Hypothalamus (tissue), 51 donors: ENCODE measurements around the gene TBC1D7.

Experiments used
- DNase-seq, 51 donors: peaks; one replicate each; lab custom pipeline; 2025; lab: John Stamatoyannopoulos, UW

Gene TBC1D7

GRCh38 chr6:13328076-13328874 is at the start of gene TBC1D7:
Gene TBC1D7 (minus strand): TSS chr6:13328537. CDS start chr6:13326898, 1,639 bp downstream.
- DNase-seq: peak; percentile 39 to 95 (median 86)

GRCh38 chr6:13377054-13377758 is 48.9 kb upstream of the TBC1D7 start:
- DNase-seq: no peak

DNA sequence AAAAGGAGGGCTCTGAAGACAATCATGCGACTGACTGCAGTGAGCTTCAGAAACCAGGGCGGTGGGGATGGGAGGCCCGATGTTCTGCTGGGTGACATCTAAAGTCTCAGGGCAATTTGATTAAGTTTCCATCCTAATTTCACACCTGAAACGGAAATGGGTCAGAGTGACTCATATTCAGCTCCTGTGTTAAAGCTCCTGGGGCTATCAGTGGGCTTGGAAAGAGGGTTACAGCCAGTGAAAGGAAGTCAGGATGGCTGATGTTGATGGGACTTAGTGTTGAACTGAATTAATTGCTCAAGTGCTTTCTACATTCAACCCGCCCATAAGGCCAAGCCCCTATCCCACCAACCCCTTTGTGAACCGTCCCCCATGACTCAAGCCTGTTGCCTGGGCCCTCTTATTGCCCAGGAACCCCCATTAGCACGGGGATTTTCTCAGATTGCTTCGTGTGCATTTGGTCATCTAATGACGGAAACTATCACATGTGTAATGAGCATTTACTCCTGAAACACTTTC is 47.1 kb upstream of the TBC1D7 start:
- no peak for DNase-seq

DNA sequence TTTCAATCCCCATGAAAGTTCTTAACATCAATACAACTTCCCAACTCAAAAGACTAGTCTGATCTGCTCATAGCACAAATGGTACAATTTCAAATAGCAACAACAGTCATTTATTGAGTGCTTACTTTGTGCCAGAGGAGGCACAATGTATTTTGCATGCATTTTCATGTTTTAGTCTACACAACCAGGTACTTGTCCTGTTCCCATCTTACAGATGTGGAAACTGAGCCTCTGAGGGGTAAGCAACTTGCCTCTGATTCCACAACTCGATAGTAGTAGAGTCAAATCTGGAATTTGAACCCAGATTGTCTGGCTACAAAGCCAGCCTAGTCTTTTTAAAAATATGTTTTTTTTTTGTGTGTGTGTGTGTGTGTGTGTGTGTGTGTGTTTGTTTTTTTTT is 45.6 kb upstream of the TBC1D7 start:
- DNase-seq: no peak

- no peak for DNase-seq
Measured at GRCh38 chr6:13373488-13373886, 45.1 kb upstream of the TBC1D7 start.

DNA sequence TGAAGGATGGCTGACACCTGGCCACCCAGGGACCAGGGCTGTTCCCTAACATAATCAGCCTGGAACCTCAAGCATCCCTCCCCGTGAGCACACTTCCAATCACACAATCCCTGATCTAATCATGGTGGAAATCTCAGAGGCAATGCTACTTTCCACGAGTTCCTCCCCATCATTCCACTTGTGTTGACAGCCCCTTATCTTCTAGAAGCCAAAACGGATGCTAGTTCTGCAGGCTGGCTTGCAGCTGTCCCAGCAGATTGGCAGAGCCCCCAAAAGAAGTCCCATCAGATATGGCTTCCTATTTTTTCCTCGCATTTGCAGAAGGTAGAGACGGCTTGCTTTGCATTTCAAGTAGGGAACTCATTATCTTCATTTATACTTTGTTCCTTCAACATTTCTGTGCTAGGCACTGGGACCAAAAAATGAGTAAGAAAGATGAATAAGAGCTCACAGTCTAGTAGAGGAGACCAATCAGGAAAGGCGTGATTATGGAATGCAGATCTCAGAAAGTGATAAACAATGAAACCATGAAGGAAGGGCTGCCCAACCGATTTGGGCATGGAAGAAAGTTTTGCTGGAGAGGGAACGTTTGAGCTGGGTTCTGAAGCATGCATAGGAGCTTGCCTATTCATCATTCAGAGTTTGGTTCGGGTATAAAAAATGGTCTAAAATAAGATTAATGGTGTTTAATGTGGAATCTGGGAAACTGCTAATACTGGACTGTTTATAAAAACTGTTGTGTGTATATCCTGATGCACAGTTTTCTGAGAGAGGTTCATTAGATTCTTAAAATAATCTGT is 44.6 kb upstream of the TBC1D7 start:
- DNase-seq: no peak

DNA sequence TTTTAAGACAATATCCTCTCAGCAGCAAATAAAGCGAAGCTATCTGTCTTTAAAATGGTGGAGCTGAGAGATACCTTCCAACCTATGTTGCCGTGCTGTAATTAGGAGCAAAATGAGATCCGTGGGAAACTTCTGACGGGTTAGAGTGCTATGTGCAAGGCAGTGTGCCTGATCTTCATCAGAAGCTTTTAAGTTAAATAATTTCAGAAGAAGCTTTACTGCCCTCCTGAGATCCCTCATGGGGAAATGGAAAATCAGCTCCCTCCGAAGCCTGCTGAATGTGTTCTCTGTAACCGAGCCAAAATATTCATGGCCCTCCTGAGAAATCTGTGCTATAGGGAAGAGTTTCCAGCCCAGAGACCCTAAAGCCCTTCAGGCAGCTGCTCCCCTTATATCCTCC is 43.7 kb upstream of the TBC1D7 start:
- DNase-seq: no peak

DNA sequence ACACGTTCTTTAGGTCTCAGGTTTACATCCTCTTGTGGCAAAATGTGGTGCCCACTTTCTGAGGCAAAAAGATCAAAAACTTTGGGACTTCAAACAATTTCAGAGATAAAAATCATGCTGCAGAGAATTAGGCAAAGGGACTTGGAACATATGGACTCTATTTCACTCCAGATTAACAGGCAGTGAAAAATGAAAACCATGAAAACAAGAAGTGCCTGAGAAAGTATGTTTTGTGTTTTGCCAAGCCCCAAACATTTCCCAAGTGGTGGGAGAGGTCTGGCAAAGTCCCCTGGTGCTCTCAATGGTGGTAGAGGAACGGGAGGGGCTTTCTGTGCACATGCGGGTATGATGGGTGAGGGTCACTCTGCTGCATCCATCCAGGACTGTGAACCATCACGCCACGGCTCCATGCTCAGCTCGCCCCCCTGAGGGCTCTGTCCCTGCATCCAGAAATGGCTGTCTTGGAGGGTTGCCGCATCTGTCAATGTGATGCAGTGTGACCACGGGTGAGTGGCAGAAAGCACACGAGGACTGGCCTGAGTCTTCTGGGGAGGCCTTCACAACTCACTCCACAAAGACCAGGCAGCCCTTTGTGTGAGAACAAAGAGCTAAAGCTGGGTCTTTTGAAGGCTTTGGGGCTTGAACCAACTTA is 43.2 kb upstream of the TBC1D7 start:
- peak in 9 of 51 donors; percentile 13 to 37 (median 28) for DNase-seq

GRCh38 chr6:13370623-13371022 is 42.3 kb upstream of the TBC1D7 start:
- no peak for DNase-seq

GRCh38 chr6:13369591-13369990 is 41.3 kb upstream of the TBC1D7 start:
- DNase-seq: no peak

GRCh38 chr6:13368731-13369115 is 40.4 kb upstream of the TBC1D7 start:
- no peak for DNase-seq

GRCh38 chr6:13368079-13368730 is 39.9 kb upstream of the TBC1D7 start:
- peak in 3 of 51 donors; percentile 8 to 37 (median 17) for DNase-seq

- no peak for DNase-seq
Measured at GRCh38 chr6:13367396-13367795, 39.1 kb upstream of the TBC1D7 start.

GRCh38 chr6:13365320-13365719 is 37.0 kb upstream of the TBC1D7 start:
- no peak for DNase-seq

DNA sequence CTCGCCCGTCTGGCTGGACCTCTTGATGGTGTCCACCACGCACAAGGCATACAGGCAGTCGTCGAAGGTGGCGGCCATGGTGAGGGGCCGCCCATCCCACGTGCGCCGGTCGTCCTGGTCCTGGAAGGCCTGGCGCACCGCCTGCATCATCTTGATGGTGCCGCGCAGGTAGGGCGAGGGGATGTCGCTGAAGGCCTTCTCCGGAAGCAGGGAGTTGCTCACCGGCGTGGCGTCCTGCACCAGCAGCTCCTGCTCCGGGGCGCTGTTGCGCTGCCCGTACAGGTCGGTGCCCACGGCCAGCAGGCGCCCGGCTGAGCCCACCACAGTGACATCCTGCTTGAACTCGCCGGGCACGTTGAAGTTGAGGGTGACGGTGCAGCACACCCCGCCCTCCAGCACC is 36.5 kb upstream of the TBC1D7 start:
- no peak for DNase-seq

GRCh38 chr6:13362412-13362811 is 34.1 kb upstream of the TBC1D7 start:
- DNase-seq: no peak

GRCh38 chr6:13360671-13361540 is 32.6 kb upstream of the TBC1D7 start:
- no peak for DNase-seq

DNA sequence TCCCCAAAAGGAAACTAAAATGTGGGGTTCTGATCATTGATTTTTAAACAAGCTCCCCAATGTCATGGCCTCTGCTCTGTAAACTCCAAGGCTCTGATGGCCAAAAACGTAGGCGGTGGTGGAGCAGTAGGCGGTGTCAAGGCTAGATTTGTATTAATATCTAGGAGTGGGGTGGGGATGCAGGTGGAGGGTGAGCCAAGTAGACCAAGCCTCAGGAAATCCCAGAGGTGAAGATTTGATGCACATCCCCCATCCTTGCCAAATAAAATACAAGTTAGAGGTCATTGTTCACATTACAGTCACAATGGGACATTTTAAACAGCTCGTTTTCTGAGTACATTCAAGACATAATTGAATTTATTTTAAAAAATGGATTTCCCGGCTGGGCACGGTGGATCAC is 30.9 kb upstream of the TBC1D7 start:
- DNase-seq: no peak

- DNase-seq: no peak
Measured at GRCh38 chr6:13358511-13358910, 30.2 kb upstream of the TBC1D7 start.
